Ammon's horn (tissue), 1 donor: ENCODE measurements around the gene CMIP.
"Not testable (repeated sequence)": the region's sequence is repeated elsewhere in the genome, so short reads cannot be mapped to it uniquely, and the experiment has no call there.

ENCODE experiments used
- DNase-seq: peaks from one replicate; pipeline ENCODE4 v3.0.0-alpha.2; 2016; ENCODE audit warnings: low spot score

Gene CMIP

DNA sequence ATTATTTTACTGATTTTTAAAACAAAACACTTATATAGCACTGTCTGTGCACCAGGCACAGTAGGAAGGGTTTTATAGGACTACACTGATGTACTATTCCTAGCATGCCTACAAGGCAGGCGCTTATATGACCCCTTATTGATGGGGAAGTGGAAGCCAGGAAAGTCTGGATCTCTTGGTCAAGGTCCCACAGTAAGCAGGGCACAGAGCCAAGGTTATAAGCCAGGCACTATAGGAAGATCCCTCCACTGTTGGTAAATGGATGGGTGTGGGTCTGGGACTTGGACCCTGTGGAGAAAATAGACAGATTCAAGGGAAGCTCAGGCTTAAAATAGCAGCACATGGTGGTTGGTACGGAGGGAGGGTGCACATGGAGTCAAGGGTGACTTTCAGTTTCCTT, 275.4 kb downstream of the CMIP start:
- no peak for DNase-seq

DNA sequence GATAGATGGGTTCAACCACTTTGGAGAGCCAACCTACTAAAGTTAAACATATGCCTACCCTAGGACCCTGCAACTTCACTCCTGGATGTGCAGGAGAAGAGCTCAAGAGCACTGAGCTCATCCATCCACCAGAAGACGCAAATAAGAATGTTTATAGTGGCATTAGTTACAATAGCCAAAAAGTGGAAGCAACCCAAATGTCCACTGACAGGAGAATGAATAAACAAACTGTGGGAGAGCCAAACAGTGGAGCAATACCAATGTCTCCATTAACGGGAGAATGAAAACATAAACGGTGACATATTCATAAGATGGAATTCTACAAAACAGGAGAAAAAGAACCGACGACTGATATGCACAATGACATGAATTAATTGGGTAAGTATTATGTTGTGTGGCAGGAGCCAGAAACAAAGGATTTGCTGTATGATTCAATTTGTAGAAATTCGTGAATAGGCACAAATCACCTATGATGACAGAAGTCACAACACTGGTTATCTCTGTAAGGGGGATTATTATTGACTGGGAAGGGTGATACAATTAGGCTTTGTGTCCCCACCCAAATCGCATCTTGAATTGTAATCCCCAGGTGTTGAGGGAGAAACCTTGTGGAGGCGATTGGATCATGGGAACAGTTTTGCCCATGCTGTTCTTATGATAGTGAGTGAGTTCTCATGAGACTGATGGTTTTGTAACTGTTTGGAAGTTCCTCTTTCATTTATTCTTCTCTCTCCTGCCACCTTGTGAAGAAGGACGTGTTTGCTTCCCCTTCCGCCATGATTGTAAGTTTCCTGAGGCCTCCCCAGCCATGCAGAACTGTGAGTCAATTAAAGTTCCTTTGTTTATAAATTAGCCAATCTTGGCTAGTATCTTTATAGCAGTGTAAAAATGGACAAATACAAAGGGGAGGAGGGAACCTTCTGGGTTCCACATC, 276.6 kb downstream of the CMIP start:
- DNase-seq, result no peak

DNA sequence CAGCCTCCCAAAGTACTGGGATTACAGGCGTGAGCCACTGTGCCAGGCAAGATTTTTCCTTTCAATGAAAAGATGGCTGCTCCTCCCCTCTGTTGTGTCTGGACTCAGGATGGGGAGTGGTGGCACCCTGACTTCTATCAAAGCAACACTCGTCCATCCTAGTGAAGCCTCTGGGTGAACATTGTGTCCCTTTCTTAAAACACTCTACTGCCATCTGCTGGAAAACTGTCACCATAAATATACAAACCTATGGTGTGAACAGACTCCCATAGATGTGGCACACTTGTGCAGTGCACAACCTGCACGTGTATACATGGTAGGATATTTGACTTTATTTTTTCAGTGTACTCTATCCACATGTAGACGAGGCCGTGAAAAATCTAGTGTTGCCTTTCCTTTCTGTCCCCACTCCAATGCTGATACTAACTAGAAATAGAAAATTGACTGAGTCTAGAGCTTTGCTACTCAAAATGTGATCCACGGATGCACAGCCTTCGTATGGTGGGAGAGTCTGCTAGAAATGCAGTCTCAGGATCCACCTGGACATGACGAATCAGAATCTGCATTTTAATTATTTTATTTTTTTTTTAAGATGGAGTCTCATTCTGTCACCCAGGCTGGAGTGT, 278.6 kb downstream of the CMIP start:
- DNase-seq, result peak; percentile 91

DNA sequence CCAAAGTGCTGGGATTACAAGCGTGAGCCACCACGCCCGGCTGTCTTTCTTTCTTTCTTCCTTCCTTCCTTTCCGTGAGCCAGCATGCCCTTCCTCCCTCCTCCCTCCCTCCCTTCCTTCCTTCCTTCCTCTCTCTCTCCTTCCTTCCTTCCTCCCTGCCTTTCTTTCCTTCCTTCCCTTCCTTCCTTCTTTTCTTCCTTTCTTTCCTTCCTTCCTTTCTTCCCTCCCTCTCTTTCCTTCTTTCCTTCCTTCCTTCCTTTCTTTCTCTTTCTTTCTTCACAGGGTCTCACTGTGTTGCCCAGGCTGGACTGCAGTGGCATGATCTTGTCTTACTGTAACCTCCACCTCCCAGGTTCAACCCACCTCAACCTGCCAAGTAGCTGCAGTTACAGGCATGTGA, 283.8 kb downstream of the CMIP start:
- no peak for DNase-seq

DNA sequence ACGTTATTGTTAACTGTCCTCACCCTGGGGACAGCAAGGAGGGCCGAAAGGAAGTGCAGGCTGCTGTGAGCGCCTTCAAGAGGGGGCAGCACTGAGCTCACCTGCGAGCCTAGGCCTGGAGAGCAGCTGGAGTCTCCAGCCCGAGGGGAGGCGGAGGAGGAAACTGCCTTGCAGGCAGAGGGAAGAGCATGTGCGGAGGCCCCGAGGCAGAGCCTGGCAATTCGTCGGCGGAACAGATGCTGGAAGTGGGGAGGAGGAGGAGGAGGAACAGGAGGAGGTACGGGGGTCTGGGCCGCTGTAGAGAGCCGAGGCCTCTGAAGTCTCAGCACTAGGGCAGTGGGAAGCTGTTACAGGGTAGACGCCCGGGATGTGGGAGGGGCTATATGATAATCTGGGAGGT, 284.8 kb downstream of the CMIP start:
- no peak for DNase-seq

DNA sequence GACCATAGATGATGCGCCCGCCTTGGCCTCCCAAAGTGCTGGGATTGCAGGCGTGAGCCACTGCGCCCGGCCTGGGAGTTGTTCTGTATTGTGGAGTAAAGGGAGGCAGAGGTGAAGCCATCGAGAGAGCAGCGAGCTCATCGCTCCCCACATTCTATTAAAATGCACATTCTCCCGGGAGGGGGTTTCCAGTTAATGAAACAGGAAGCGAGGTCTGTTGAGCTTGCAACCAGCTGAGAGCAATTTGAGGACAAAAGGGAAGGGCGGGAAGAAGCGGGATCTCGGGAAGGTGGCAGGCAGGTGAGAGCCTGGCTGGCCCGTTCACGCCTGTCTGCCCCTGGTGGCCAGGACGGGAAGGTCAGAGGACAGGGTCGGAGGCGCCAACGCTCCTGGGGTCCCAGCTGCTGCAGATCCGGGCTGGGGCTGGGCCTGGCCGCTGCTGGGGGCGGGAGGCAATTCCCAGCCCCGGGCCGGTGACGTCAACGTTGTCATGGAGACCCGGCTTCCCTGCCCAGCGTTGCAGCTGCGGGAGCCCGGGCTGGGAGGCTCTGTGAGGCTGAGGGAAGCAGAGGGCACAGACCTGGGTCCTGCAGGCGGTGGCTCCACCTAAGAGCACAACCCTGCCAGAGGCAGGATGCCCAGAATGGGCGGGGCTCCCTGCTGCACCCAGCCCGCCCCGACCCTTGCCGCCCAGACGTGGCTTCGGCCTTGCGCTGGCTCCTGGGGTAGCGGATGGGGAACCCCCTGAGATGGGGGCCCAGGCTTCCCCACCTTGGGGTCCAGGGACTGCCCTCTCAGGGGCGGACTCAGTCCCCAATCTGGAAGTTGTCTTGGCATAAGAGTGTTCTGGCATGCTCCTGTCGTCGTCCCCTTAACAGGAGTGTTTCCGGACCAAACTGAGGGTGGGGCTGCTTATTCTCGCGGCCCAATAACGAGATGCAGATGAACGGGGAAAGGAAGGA, 285.8 kb downstream of the CMIP start:
- peak; percentile 87 for DNase-seq

DNA sequence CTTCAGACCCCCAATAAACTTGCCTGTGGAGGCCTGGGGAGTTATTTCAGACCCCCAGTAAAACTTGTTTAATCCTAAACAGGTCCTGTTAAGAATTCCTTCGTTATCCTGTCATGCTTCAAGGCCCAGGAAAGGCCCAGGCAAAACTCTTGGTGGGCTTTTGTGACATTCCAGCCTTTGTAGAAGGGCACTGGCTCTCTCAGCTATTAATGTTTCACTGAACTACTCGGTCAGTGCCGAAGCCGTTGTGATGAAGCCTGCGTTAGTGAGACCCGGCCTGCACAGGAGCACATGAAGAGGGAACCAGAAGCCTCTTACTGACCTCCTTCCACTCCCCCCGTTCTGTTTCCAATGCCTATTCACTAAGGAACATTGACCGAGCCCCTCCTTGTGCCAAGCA, 287.0 kb downstream of the CMIP start:
- DNase-seq, result no peak

DNA sequence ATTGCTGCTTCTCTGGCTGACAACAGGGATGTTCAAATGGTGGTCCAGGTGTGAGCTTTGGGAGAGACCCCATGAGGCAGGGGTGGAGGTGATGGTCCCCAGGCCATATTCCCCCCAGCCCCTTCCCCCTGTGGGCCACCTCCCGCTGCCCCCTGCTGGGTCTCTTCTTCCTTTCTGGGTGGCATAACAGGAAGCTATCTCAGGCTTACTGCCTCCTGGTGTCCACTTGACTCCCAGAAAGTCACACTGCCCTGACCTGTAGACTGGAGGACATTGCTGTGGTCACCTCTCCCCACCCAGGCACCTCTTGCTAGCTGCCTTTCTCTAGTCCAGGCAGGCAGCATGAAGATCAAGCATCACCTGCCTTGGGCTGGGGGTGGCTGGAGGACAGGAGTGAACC, 288.1 kb downstream of the CMIP start:
- no peak for DNase-seq

DNA sequence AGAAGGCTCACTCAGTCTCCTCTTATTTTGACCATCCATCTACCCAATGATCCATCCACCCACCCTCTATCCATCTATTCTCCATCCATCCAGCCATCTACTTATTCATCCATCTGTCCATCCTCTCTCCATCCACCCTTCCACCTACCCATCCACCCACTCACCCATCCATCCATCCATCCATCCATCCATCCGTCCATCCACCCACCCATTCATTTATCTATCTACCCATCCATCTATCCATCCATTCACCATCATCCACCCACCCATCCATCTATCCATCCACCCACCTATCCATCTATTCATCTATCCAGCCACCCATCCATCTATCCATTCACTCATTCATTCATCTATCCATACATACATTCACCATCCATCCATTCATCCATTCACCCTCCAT, 288.7 kb downstream of the CMIP start:
- DNase-seq, result no peak

DNA sequence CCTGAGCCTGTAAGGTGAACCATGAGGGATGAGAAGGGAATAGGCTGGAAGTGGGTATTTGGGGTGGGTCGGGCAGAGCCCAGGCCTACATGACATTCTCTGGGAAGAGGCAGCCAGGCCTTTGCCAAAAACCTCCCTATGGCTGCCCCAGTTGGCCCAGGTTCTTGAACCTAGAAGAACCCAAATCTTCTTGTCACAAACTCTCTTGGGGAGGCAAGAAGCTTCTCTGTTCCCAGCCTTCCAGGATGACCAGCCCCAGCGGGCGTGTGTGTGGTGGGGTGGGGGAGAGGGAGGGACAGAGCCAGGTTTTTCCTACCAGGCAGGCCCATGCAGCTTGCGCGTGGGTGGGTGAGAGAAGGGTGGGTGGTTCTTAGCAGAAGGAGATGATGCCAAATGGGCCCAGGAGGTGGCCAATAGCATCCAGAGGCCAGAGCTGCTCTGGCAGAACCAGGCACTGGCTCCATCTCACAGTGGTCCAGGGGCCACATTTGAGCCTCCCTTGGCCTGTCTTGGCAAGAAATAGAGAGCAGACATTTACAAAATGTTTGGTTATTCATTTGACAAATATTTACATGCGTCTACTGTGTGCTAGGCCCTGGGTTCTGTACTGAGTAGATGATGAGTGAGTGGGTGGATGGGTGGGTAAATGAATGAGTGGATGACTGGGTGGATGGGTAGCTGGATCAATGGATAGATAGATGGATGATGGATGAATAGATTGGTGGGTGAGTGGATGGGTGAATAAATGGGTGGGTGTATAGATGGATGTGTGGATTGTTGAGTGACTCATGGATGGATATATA, 290.2 kb downstream of the CMIP start:
- no peak for DNase-seq

DNA sequence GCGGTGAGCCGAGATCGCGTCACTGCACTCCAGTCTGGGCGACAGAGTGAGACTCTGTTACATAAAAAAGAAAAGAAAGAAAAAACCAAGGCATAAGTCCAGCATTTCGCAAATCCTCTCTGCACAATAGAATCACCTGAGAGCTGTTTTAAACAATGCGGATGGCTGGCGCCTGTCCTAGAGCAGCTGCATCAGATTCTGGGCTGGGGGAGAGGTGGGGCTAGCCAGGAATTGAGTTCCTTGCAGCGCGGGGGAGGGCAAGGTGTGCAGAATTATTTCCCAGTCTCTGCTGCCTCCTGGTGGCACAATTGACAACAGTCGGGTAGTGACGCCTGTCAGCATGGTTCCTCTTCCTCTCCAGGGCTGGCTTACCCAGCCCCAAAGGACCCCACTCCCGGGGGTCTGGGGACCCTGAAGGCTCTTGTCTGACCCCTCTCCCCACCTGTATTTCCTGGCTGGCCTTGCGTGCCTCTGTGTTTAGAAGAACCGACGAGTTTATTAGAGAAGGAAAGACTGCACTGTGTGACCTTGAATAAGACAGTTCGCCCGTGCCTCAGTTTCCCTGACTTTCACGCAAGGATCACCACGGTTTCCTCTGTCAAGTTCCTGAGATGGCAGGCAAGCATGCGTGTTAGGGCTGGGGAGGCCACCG, 293.4 kb downstream of the CMIP start:
- peak; percentile 89 for DNase-seq

DNA sequence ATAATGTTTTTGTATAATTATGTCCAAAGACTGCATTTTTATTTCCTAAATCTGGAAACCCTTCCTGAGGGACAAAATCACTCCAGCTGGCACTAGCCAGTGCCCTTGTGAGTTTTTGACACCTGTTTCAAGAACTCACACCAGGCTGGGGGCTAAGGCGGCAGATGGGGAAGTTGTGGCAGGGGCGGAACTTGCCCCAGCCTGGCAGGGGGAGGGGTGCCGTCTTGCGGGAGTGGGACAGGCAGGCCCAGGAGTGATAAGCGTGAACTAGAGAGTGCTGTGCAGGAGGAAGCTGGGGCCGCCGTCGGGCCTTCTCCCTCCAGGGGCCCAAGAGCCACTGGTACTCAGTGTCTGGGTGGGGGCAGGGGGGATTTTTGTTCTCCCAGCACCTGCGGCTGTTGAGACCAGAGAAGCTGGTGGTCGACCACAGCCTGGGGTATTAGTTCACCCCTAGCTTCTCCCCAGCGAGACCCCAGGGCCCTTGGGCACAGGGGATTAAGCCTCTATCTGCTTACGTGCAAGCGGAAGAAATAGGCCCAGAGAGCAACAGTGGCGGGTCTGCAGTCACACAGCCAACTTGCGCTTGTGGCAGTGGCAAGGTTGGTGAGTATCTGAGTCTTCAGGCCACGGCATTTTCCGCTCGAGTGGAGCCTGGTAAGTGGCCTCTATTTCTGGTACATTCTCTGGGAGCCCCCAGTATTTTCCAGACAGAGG, 294.3 kb downstream of the CMIP start:
- peak; percentile 78 for DNase-seq

DNA sequence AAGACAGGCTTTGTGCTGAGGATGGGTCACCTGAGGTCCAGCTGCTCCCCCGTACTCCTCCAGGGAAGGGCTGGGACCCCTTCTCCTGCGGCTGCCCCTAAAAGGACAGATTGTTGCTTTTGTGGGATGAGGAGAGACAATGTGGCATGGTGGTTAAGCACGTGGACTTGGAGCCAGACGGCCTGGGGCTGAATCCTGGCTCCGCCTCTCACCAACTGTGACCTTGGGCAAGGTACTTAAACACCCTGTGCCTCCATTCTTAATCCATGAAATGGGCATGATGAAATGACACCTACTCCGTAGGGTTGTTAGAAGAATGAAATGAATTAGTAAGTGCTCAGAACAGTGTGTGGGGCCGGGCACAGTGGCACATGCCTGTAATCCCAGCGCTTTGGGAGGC, 294.9 kb downstream of the CMIP start:
- DNase-seq, result no peak

DNA sequence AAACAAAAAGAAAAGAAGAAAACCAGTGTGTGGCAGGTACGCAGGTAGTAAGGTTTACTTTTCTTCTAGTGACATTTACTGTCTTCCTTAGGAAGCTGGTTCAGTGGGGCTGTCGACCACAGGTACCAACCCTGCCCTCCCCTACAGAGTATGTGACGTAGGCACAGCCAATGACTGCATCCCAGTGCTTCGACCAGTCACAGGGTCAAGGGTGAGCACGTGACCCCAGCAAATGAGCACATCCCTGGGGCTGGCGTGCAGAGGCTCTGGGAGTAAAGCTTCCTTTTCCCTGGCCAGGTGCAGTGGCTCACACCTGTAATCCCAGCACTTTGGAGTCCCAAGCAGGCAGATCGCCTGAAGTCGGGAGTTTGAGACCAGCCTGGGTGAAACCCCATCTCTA, 295.6 kb downstream of the CMIP start:
- DNase-seq, result no peak

DNA sequence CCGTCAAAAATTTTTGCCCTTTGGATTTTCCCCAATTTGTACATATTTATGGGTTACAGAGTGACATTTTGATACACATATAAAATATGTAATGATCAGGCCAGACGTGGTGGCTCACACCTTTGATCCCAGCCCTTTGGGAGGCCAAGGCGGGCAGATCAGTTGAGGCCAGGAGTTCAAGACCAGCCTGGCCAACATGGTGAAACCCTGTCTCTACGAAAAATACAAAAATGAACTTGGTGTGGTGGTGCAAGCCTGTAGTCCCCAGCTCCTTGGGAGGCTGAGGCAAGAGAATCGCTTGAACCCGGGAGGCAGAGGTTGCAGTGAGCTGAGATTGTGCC, 296.8 kb downstream of the CMIP start:
- DNase-seq, result not testable (repeated sequence)

DNA sequence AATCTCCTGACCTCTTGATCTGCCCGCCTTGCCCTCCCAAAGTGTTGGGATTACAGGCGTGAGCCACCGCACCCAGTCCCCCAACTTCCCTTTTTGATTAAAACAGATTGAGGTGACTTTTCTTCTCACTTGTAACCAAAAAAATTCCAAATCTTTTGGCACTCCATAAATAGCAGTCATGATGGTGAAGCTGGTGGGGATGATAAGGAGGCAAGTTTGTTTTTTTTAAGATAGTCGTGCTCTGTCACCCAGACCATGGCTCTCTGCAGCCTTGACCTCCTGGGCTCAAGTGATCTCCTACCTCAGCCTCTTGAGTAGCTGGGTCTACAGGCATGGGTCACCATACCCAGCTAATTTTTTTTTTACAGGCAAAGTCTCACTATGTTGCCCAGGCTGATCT, 299.8 kb downstream of the CMIP start:
- DNase-seq, result no peak

DNA sequence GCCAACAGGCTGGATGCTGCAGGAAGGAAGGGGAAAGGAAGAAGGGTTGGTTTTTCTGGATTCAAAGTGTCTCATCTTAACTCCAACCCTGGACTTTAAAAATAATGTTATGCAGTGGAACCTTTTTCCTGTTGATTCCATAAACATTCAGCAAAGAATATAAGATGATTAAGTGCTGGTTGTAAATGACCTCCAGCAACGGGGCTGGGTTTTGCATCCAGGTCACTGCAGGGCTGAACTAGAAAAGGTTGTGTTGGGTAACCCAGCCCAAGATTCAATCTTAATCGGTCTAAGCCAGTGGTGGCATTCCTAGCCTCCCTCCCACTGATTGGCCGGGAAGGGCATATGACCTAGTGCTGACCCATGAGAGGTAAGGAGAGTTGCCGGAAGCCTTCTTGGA, 300.3 kb downstream of the CMIP start:
- no peak for DNase-seq

DNA sequence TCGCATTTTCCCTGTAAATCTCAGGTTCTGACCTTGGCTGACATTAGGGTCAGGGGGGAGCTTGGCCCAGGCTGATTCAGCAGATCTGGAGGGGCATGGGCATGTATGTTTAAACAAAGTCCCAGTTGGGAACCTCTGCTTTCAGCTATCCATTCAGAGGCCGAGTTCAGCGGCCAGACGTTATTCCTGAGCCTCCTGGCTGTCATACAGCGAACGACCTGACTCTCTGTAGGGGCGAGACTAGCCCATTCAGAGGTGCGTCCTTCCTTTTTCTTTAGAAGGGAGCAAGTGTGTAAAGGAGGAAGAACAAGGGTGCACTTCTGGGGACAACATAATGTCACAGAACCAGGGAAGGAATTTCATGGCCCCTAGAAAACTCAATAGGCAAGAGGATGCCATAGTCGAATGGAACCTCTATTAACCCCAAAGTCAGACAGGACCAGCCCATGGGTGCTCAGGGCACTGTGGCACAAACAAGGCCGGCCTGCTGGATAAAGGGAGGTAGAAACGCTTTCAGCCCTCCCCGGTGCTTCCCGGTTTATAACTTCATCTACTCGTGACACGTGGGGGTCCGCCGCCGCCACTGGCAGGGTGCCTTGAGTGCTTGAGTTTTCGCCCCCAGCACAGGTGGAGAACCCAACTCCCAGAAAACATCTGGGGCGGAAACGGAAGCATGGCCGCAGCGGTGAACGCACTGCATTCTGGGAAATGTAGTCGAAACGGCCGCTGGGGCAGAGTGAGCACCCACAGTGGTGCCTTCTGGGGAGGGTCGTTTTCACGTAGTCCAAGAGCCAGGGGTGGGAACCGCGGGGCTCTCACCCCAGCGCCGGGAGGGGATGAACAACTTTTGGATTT, 301.3 kb downstream of the CMIP start:
- DNase-seq, result peak; percentile 75

DNA sequence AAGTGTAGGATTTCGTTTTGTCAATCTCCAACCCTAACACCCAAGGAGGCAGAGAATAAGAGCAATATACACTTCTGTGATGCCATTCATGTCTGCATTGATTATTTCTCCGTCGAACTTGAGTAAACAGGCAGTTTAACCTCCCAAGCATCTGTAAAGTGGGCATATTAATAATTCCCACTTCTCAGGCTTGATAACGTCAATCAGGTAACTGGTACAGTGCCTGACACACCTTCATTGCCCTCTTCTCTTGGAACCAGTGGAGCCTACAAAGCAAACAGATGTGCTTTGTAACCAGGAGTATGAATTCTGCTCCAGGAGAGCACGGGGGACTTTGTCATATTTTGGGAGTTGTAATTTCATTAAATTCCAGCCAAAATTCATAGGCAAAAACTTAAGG, 302.0 kb downstream of the CMIP start:
- no peak for DNase-seq
